Measurements from ENCODE around the gene USP50.

- no peak for TF ChIP-seq GABPA (IDR thresholded peaks at IDR 0.05 in 1 of 2, conservative IDR thresholded peaks at IDR 0.05 in 1 of 2)
- no peak for TF ChIP-seq FOXA1 (IDR thresholded peaks at IDR 0.05)
- TF ChIP-seq TAF1 (conservative IDR thresholded peaks at IDR 0.05), result no peak
- TF ChIP-seq ZBTB33 (IDR thresholded peaks at IDR 0.05), result no peak
- TF ChIP-seq CTCF (IDR thresholded peaks at IDR 0.05; ENCODE audit: low read depth, low read length, missing input control), result no peak
- TF ChIP-seq RAD21 (IDR thresholded peaks at IDR 0.05), result no peak
- TF ChIP-seq REST (IDR thresholded peaks at IDR 0.05), result no peak
- no peak for TF ChIP-seq YY1 (IDR thresholded peaks at IDR 0.05)
Observed at GRCh38 chr15:50531766-50532165, 14.7 kb downstream of the USP50 start.
